Mucosa of descending colon (tissue), 3 donors: ENCODE results near the gene CNKSR3. TPM values are rescaled to one million over a fixed set of nuclear protein-coding genes. Genes with fewer than 3 reads are reported as not detected.

ENCODE experiments used
- ATAC-seq: fragments of 200-7000 bp; cut with Tn5 transposase; one replicate; pipeline ENCODE4 v1.9.1; 2020; ENCODE audit warnings: mild to moderate bottlenecking, moderate library complexity
- DNase-seq, 3 donors: peaks; one replicate each; pipeline ENCODE4 v3.0.0-alpha.2; 2020
- H3K36me3 ChIP-seq: fragments of 200-600 bp; one replicate; pipeline ENCODE4 v1.8.0; 2021; ENCODE audit warnings: low read depth, mild to moderate bottlenecking
- H3K4me1 ChIP-seq: fragments of 200-600 bp; one replicate; pipeline ENCODE4 v1.8.0; 2021; ENCODE audit warnings: low read depth, mild to moderate bottlenecking
- H3K4me3 ChIP-seq: fragments of 200-600 bp; one replicate; pipeline ENCODE4 v1.8.0; 2021; ENCODE audit warnings: mild to moderate bottlenecking
- H3K9me3 ChIP-seq: fragments of 200-600 bp; one replicate; pipeline ENCODE4 v1.8.0; 2021; ENCODE audit warnings: mild to moderate bottlenecking
- intact Hi-C, 2 donors: fragments of 100-400 bp; cut with DNase I in 1 of 2; cut with micrococcal nuclease in 1 of 2; formaldehyde crosslinking; loops; one replicate each; pipeline versions ENCODE4 v1.11.0 to v1.11.1; 2022; cut with DNase I, micrococcal nuclease
- total RNA-seq, 3 donors: library from RNA; stranded (reverse); fragmentation: NEBNext Ultra II Directional in 2 of 3; extraction: Animal tissue kit (Norgen Biotek cat#: 25700) in 2 of 3; gene quantifications; one replicate each; pipeline versions ENCODE4 v1.2.1 to v1.2.4, GENCODE V29; 2021 to 2023
- TF ChIP-seq, protein P1 (sequence below): fragments of 200-600 bp; IDR thresholded peaks from one replicate; pipeline ENCODE4 v1.8.0; 2022; ENCODE audit warnings: antibody characterized with exemption, mild to moderate bottlenecking
- donor health status: DM: no; HTN: no; CAD: no; lungs with moderate emphysema.
- donor health status: DM: no; HTN: no; CAD: no.
- donor health status: DM: no; HTN: yes; CAD: no.

The CNKSR3 gene
- total RNA-seq, 3 donors from 2014 or later: 16.5 to 39.0 (median 33.6) TPM

DNA sequence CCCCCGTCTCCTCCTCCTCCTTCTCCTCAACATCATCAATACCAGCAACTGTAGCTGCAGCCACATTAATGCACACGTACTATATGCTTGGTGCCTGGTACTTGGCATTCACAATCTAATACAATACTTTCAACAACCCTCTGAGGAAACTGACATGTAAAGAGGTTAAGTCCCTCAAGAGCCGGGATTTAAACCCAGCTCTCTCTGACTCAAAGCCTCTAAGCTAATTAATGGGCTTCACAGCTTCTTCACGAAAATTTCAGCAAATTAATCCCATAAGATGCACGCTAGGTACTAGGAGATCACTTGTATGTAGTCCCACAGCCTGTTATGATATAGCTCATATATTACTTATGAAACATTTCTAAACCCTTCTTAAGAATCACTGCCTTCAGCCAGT is 80.8 kb downstream of the CNKSR3 start:
- TF ChIP-seq, protein P1, sequence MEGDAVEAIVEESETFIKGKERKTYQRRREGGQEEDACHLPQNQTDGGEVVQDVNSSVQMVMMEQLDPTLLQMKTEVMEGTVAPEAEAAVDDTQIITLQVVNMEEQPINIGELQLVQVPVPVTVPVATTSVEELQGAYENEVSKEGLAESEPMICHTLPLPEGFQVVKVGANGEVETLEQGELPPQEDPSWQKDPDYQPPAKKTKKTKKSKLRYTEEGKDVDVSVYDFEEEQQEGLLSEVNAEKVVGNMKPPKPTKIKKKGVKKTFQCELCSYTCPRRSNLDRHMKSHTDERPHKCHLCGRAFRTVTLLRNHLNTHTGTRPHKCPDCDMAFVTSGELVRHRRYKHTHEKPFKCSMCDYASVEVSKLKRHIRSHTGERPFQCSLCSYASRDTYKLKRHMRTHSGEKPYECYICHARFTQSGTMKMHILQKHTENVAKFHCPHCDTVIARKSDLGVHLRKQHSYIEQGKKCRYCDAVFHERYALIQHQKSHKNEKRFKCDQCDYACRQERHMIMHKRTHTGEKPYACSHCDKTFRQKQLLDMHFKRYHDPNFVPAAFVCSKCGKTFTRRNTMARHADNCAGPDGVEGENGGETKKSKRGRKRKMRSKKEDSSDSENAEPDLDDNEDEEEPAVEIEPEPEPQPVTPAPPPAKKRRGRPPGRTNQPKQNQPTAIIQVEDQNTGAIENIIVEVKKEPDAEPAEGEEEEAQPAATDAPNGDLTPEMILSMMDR: no peak
- Histone ChIP-seq H3K9me3 (no peaks in the 10 kb centered on the region), H3K36me3 (no peaks in the 10 kb centered on the region), H3K4me1 (no peaks in the 10 kb centered on the region), H3K4me3 (no peak overlapping the region)
- no peak for DNase-seq
- no peak for ATAC-seq
- intact Hi-C loops: no loop called here

DNA sequence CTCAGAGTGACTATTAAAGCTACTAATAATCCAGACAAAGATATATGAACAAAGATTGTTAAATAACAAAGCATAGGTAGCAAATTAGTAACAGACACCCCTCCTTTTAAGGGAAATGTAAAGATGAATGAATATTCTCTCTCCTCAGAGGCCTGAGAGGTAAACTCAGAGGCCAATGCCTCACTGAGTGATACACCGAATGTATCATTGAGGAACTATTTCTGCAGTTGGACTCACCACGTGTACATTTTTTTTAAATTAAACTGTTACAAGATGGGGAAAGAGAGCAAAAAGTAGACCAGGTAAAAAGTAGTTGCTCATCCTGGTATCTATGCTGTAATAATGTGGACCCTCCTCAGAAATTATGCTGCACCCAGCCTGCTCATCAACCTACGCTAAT is 81.6 kb downstream of the CNKSR3 start:
- ATAC-seq (no peak), DNase-seq (no peak)
- H3K4me1 ChIP-seq: no peaks in the 10 kb centered on the region
- no peak overlapping the region for H3K4me3 ChIP-seq
- no peaks in the 10 kb centered on the region for H3K36me3 ChIP-seq
- intact Hi-C loops: no loop called here
- TF ChIP-seq, protein P1: no peak
- no peaks in the 10 kb centered on the region for H3K9me3 ChIP-seq

DNA sequence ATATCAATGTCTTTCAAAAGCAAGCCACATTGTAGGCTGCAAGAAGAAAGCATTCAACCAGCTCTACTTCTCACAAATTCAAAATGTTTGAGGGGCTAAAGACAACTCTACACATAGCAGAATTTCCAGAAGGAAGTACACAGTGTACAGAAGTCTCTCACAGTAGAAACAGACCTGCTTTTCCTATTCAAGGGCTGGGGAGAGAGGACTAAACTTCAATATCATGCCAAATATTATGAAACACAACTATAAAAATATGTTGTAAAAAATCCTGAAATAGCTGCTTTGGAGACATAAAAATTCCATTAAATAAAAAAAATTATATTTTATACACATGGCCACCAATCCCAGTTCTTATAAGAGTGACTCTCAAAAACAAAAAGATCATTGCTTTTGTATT is 83.0 kb downstream of the CNKSR3 start:
- H3K4me1 ChIP-seq: no peaks in the 10 kb centered on the region
- no peaks in the 10 kb centered on the region for H3K9me3 ChIP-seq
- intact Hi-C loops: no loop called here
- no peaks in the 10 kb centered on the region for H3K36me3 ChIP-seq
- ATAC-seq (no peak), DNase-seq (no peak)
- H3K4me3 ChIP-seq: no peak overlapping the region
- TF ChIP-seq, protein P1: no peak

DNA sequence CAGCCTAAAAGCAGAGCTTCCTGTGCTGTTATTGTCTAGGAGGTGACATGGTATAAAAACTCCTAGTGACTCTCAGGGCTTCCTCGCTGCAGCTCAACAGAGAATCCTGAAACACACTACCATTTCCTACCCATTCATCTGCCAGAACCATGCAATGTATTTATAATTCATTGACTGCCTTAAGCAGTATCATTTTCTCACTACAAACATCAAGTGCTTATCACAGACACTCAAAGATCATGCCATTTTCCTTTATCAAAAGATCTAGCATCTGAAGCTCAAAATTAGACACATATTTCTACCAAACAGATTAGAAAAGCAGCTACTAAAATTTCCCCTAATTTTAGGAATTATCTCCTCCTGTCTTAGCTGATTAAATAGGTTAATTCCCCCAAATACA is 83.5 kb downstream of the CNKSR3 start:
- ATAC-seq (no peak), DNase-seq (no peak)
- TF ChIP-seq, protein P1: no peak
- no peaks in the 10 kb centered on the region for H3K36me3 ChIP-seq
- intact Hi-C loops: no loop called here
- no peak overlapping the region for H3K4me3 ChIP-seq
- H3K4me1 ChIP-seq: no peaks in the 10 kb centered on the region
- H3K9me3 ChIP-seq: no peaks in the 10 kb centered on the region

DNA sequence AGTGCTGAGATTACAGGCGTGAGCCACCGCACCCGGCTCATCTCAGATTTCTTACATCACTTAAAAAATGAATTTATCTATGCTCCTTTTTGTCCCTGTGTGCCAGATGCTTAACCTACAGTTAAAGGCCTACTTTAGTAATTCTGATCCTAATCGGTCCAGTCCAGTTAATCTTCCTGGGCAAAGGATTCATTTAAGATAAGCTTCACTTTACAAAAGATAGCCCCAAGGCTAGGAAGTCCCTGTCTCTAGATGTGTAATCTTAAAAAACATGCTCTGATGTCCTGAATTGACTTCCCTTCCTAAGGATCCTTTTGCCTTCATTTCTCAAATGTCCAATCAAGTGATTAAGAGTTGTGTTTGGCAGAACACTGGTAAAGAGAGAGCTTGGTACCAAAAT is 85.5 kb downstream of the CNKSR3 start:
- ATAC-seq (no peak), DNase-seq (no peak)
- Histone ChIP-seq H3K4me1 (no peaks in the 10 kb centered on the region), H3K4me3 (no peak overlapping the region), H3K9me3 (no peaks in the 10 kb centered on the region), H3K36me3 (no peaks in the 10 kb centered on the region)
- TF ChIP-seq, protein P1: no peak
- intact Hi-C loops: no loop called here

DNA sequence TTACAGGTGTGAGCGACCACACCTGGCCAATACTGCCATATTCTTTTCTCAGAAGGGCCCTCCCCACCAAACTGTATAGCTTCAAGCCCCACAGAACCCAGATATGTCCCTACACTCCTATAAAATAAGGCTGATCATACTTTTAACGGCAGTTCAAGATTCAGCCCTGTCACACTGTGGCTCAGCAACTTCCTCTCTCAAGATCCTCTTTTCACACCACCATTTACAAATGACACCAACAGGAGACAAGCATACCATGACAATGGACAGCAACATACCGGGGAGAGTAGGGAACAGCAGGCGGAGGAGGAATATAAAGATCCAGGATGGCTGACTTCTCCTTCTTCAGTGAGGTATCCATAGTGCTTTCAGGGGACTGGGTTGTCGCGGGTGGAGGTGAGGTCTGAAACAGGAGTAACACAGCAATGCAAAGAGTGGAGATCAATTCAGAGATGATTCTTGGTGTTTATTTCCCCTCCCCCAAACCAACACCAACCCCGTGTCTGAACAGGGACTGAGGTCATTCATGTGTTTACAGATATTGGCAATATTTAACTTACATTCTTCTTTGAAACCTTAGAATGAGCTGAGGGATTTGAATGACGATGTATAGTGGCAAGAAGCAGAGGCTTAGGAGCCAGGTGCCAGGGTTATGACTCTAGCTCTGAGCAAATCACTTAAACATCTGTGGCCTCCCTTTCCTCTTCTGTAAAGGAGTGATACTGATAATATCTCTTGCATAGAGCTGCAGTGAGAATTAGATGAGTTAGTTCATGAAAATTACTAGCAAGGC is 96.3 kb downstream of the CNKSR3 start:
- intact Hi-C loops: no loop called here
- Histone ChIP-seq H3K4me3 (no peak overlapping the region), H3K36me3 (no peaks in the 10 kb centered on the region), H3K4me1 (peaks cover 14% of the 10 kb centered on the region), H3K9me3 (no peaks in the 10 kb centered on the region)
- DNase-seq: no peak
- no peak for ATAC-seq
- TF ChIP-seq, protein P1: no peak
